ENCODE data around the gene SSBP2. TPM values are rescaled to one million over a fixed set of nuclear protein-coding genes. Genes with fewer than 3 reads are reported as not detected.

The SSBP2 gene
- total and polyA plus RNA-seq, 2 of the 8 experiments (the other 6 are each of a cell fraction or from before 2014, with no cell fraction given), result 21.5 to 36.2 TPM

DNA sequence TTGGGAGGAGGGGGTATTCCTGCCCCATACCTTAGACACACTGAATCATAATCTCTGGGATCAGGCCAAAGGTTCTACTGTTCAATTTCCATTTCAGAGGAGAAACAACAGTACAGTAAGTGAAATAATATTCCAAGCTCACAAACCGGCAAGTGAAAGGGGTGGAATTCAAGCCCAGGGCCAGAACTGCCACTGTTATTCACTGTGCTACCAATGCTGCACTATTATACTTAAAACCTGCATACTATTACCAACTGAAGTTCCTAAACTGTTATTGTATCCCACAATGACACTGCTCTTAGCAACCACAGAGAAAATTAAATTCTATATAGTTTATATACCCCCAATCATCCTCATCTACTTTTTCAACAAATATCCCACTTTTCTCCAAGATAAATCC lies 24.6 kb downstream of the SSBP2 start:
- no peak overlapping the region for H2AK5ac ChIP-seq (ENCODE audit: low read depth, low read length)
- H3K4ac ChIP-seq (replicated peaks; ENCODE audit: insufficient read length, low read depth, low read length), result no peak overlapping the region
- H3K27ac ChIP-seq (ENCODE audit: low read depth, low read length), result no peak overlapping the region
- no peak overlapping the region for H4K5ac ChIP-seq (ENCODE audit: insufficient read length, low read depth, low read length)
- H3K23me2 ChIP-seq (ENCODE audit: low read depth, low read length), result no peaks in the 10 kb centered on the region
- H3K4me1 ChIP-seq (replicated peaks in 1 of 4; ENCODE audit: control insufficient read depth in 3 of 4, insufficient read depth in 4 of 4, low read length in 3 of 4), result peaks cover 0 to 7% (median 0%) of the 10 kb centered on the region in 4 experiments; a peak in 1 of 7 replicates
- H3K27me3 ChIP-seq (replicated peaks in 1 of 4; ENCODE audit: control insufficient read depth in 3 of 4, extremely low read depth in 1 of 4, insufficient read depth in 3 of 4, low read length in 3 of 4), result no peaks in the 10 kb centered on the region
- H2BK12ac ChIP-seq (ENCODE audit: low read depth, low read length), result no peak overlapping the region
- no peak overlapping the region for H3K9ac ChIP-seq (replicated peaks in 1 of 4; ENCODE audit: extremely low read depth in 1 of 4, low read depth in 3 of 4, low read length in 3 of 4)
- no peaks in the 10 kb centered on the region for H4K20me1 ChIP-seq (replicated peaks in 1 of 2; ENCODE audit: control insufficient read depth in 1 of 2, insufficient read depth in 2 of 2, low read length in 2 of 2)
- ChIA-PET CTCF (ENCODE audit: partially characterized antibody) (no interaction called here), POLR2A (ENCODE audit: partially characterized antibody) (no interaction called here)
- 90% methylated on average over 1 of the region's 1 CpG; no CpG with 5 or more reads in 1 of the 2 experiments for WGBS, 2 experiments (ENCODE audit: extremely low coverage in 1 of 2, insufficient coverage in 1 of 2, insufficient read length in 1 of 2, insufficient replicate concordance in 2 of 2, low coverage in 1 of 2, low lambda C conversion rate in 2 of 2, missing lambda C conversion rate in 1 of 2)
- H3K4me2 ChIP-seq (ENCODE audit: insufficient read depth in 1 of 2, low read depth in 2 of 2, low read length in 2 of 2), result no peak overlapping the region
- no peak overlapping the region for H3K14ac ChIP-seq (ENCODE audit: insufficient read length)
- H3K36me3 ChIP-seq (ENCODE audit: control insufficient read depth in 2 of 4, insufficient read depth in 4 of 4, low read length in 3 of 4), result no peaks in the 10 kb centered on the region
- H3K79me1 ChIP-seq (ENCODE audit: low read depth, low read length), result no peaks in the 10 kb centered on the region
- H4K8ac ChIP-seq (ENCODE audit: extremely low read depth, insufficient read depth, low read length), result no peak overlapping the region
- no peak overlapping the region for H2BK120ac ChIP-seq (replicated peaks; ENCODE audit: low read depth, low read length)
- FAIRE-seq (no peak), DNase-seq (ENCODE audit: low read depth in 1 of 2, low spot score in 2 of 2) (no peak)
- no peak overlapping the region for H2AFZ ChIP-seq (ENCODE audit: low read length)
- H3K18ac ChIP-seq (ENCODE audit: extremely low read depth, low read length), result no peak overlapping the region
- no peak overlapping the region for H4K91ac ChIP-seq (replicated peaks; ENCODE audit: insufficient read length, low read length)
- no peak overlapping the region for H2BK5ac ChIP-seq (ENCODE audit: low read depth, low read length)
- H3K23ac ChIP-seq (ENCODE audit: insufficient read length), result no peak overlapping the region
- H2BK20ac ChIP-seq (ENCODE audit: low read length), result no peak overlapping the region
- TF ChIP-seq TEAD4 (IDR thresholded peaks at IDR 0.05; ENCODE audit: low read depth, low read length) (no peak), POLR2AphosphoS5 (IDR thresholded peaks at IDR 0.05; ENCODE audit: low read depth, low read length) (no peak), KDM4A (IDR thresholded peaks at IDR 0.05; ENCODE audit: low read depth, low read length, severe bottlenecking) (no peak)
- no peaks in the 10 kb centered on the region for H3K79me2 ChIP-seq (ENCODE audit: control insufficient read depth in 1 of 2, insufficient read depth in 2 of 2, low read length in 2 of 2)
- no peak overlapping the region for H3K4me3 ChIP-seq (ENCODE audit: extremely low read depth in 1 of 4, insufficient read depth in 2 of 4, low read depth in 3 of 4, low read length in 4 of 4)
- no peaks in the 10 kb centered on the region for H3K9me3 ChIP-seq (ENCODE audit: insufficient read depth in 2 of 2, low read depth in 1 of 2, low read length in 1 of 2)
- H3K56ac ChIP-seq (replicated peaks; ENCODE audit: insufficient read length, low read depth, low read length), result no peak overlapping the region
- H2BK15ac ChIP-seq (ENCODE audit: low read length), result no peak overlapping the region
